HG03060 (cell line): ENCODE data around the gene ZGPAT.

ENCODE experiments used
- ATAC-seq: cut with Tn5 transposase; IDR thresholded peaks from one replicate; pipeline ENCODE4 v1.9.1; 2021; ENCODE audit warnings: low read depth, moderate number of reproducible peaks; ENCODE audit not compliant: unreplicated experiment

The ZGPAT gene

GRCh38 chr20:63777614-63778013, 69.8 kb downstream of the ZGPAT start:
- ATAC-seq = no peak

GRCh38 chr20:63778034-63778752, 70.4 kb downstream of the ZGPAT start:
- no peak for ATAC-seq

GRCh38 chr20:63778857-63779256, 71.0 kb downstream of the ZGPAT start:
- no peak for ATAC-seq

GRCh38 chr20:63781181-63781580, 73.3 kb downstream of the ZGPAT start:
- no peak for ATAC-seq

- no peak for ATAC-seq
Measured at GRCh38 chr20:63782051-63782471, 74.2 kb downstream of the ZGPAT start.

- no peak for ATAC-seq
Measured at GRCh38 chr20:63782521-63782971, 74.7 kb downstream of the ZGPAT start.

GRCh38 chr20:63783970-63784369, 76.1 kb downstream of the ZGPAT start:
- no peak for ATAC-seq

GRCh38 chr20:63785691-63786131, 77.9 kb downstream of the ZGPAT start:
- no peak for ATAC-seq
